IMR-90 (cell line): Measurements from ENCODE around the gene SQSTM1. TPM values are rescaled to one million over a fixed set of nuclear protein-coding genes. Genes with fewer than 3 reads are reported as not detected.
A peak's percentile ranks its signal among the peaks of the same experiment; 100 is the strongest.

Experiments
- ATAC-seq: fragments of 200-7000 bp; cut with Tn5 transposase; 2 replicates; pipeline ENCODE4 v1.9.1; 2020; ENCODE audit warnings: low read depth, mild to moderate bottlenecking, moderate library complexity
- BruUV-seq: library from RNA; stranded (reverse); fragments of 400-500 nt; replicated peaks from 2 replicates; lab custom pipeline; 2021; lab: Mats Ljungman, UMichigan
- CTCF ChIA-PET: fragments of 300-600 bp; formaldehyde crosslinking; extraction: SDS; loops from one replicate; lab custom pipeline; 2021; ENCODE audit warnings: antibody characterized with exemption; lab: Yijun Ruan, JAX
- POLR2A ChIA-PET: fragments of 300-600 bp; sonication (Branson Sonifier 250); formaldehyde crosslinking; loops from one replicate; lab custom pipeline; 2022; ENCODE audit warnings: antibody characterized with exemption; ENCODE audit not compliant: unreplicated experiment; lab: Charles Lee
- DNase-seq: peaks from one replicate; pipeline ENCODE4 v3.0.0; 2013
- H2AFZ ChIP-seq: replicated peaks from 2 replicates; pipeline ENCODE3; 2013; ENCODE audit warnings: low read length, mild to moderate bottlenecking; ENCODE audit not compliant: poor library complexity
- H2AK5ac ChIP-seq: 2 replicates; pipeline ENCODE4 v1.6.1; 2013; ENCODE audit warnings: low read depth, low read length, inconsistent platforms
- H2AK9ac ChIP-seq: replicated peaks from 2 replicates; pipeline ENCODE3; 2013; ENCODE audit warnings: mild to moderate bottlenecking, low read depth, low read length, moderate library complexity; ENCODE audit not compliant: poor library complexity
- H2BK120ac ChIP-seq: 2 replicates; pipeline ENCODE4 v1.6.1; 2013; ENCODE audit warnings: low read depth, low read length, inconsistent platforms
- H2BK15ac ChIP-seq: 3 replicates; pipeline ENCODE4 v1.6.1; 2013; ENCODE audit warnings: low read depth, low read length, inconsistent platforms
- H2BK20ac ChIP-seq: 2 replicates; pipeline ENCODE4 v1.6.1; 2013; ENCODE audit warnings: low read depth, mild to moderate bottlenecking, inconsistent platforms, low read length, moderate library complexity
- H2BK5ac ChIP-seq: 2 replicates; pipeline ENCODE4 v1.6.1; 2013; ENCODE audit warnings: mild to moderate bottlenecking, low read depth, low read length, inconsistent platforms; ENCODE audit not compliant: poor library complexity, severe bottlenecking
- H3K14ac ChIP-seq: replicated peaks from 2 replicates; pipeline ENCODE4 v1.6.1; 2013; ENCODE audit warnings: low read depth, low read length, inconsistent platforms
- H3K18ac ChIP-seq: 2 replicates; pipeline ENCODE4 v1.6.1; 2013; ENCODE audit warnings: low read depth, low read length, control low read depth
- H3K23ac ChIP-seq: 2 replicates; pipeline ENCODE4 v1.6.1; 2013; ENCODE audit warnings: low read depth, low read length, inconsistent platforms
- H3K27ac ChIP-seq: 2 replicates; pipeline ENCODE4 v1.5.1; 2013; ENCODE audit warnings: mild to moderate bottlenecking, control low read depth, low read length; ENCODE audit not compliant: insufficient read depth
- H3K27me3 ChIP-seq: 2 replicates; pipeline ENCODE4 v1.6.1; 2013; ENCODE audit warnings: low read length; ENCODE audit not compliant: control insufficient read depth, insufficient read depth
- H3K36me3 ChIP-seq: 2 replicates; pipeline ENCODE4 v1.6.1; 2013; ENCODE audit warnings: low read length, mixed read lengths; ENCODE audit not compliant: control insufficient read depth, insufficient read depth
- H3K4ac ChIP-seq: 2 replicates; pipeline ENCODE4 v1.6.1; 2013; ENCODE audit warnings: low read depth, low read length, inconsistent platforms
- H3K4me1 ChIP-seq: 2 replicates; pipeline ENCODE4 v1.6.1; 2013; ENCODE audit warnings: low read length, mixed read lengths; ENCODE audit not compliant: control insufficient read depth, insufficient read depth
- H3K4me2 ChIP-seq: 2 replicates; pipeline ENCODE4 v1.6.1; 2013; ENCODE audit warnings: low read depth, mild to moderate bottlenecking, control low read depth, low read length, moderate library complexity
- H3K4me3 ChIP-seq: 2 replicates; pipeline ENCODE4 v1.5.1; 2013; ENCODE audit warnings: low read depth, mild to moderate bottlenecking, control low read depth, low read length, moderate library complexity; ENCODE audit not compliant: insufficient read depth
- H3K56ac ChIP-seq: 2 replicates; pipeline ENCODE4 v1.6.1; 2013; ENCODE audit warnings: low read length, inconsistent platforms; ENCODE audit not compliant: insufficient read depth; ENCODE audit errors: extremely low read depth
- H3K79me1 ChIP-seq, 2 experiments: 2 replicates each; pipeline ENCODE4 v1.6.1; 2013; ENCODE audit warnings: low read length in 2 of 2, inconsistent platforms in 1 of 2, low read depth in 1 of 2
- H3K9ac ChIP-seq: 2 replicates; pipeline ENCODE4 v1.6.1; 2013; ENCODE audit warnings: low read depth, low read length, control low read depth
- H3K9me1 ChIP-seq: 2 replicates; pipeline ENCODE4 v1.6.1; 2013; ENCODE audit warnings: low read length, inconsistent platforms; ENCODE audit not compliant: insufficient read depth
- H3K9me3 ChIP-seq: 2 replicates; pipeline ENCODE4 v1.6.1; 2013; ENCODE audit warnings: low read length; ENCODE audit not compliant: control insufficient read depth, insufficient read depth
- H4K20me1 ChIP-seq: 2 replicates; pipeline ENCODE4 v1.6.1; 2013; ENCODE audit warnings: low read length, inconsistent platforms; ENCODE audit not compliant: insufficient read depth
- H4K5ac ChIP-seq: 2 replicates; pipeline ENCODE4 v1.6.1; 2013; ENCODE audit warnings: mild to moderate bottlenecking, low read depth, low read length, control low read depth
- H4K8ac ChIP-seq, 2 experiments: 2 replicates each; pipeline ENCODE4 v1.6.1; 2013; ENCODE audit warnings: low read depth in 2 of 2, low read length in 2 of 2, control low read depth in 1 of 2, inconsistent platforms in 1 of 2
- H4K91ac ChIP-seq: 2 replicates; pipeline ENCODE4 v1.6.1; 2013; ENCODE audit warnings: low read depth, low read length, inconsistent platforms; ENCODE audit not compliant: insufficient read depth
- MAFK ChIP-seq: IDR thresholded peaks from 2 replicates; pipeline ENCODE4 v1.6.1; 2012; ENCODE audit warnings: low read depth, low read length, improper control_type of control experiment
- WGBS, 2 experiments: methylation state at CpG; one replicate each; pipeline versions ENCODE4 v1.1.5 to v1.1.7; 2013; ENCODE audit warnings: missing lambda C conversion rate in 2 of 2; ENCODE audit not compliant: insufficient read length in 1 of 2; ENCODE audit errors: extremely low coverage in 2 of 2; 5-methylcytosine and 5-hydroxymethylcytosine counted together
- dilution Hi-C: fragments of 300-500 bp; cut with HindIII; formaldehyde crosslinking; loops from one replicate; pipeline ENCODE4 v1.14.3; 2018; ENCODE audit warnings: low sequenced_read_pairs; ENCODE audit not compliant: unreplicated experiment
- in situ Hi-C: fragments of 300-500 bp; cut with MboI; formaldehyde crosslinking; loops from 3 replicates; pipeline ENCODE4 v1.14.3; 2019; ENCODE audit warnings: low sequenced_read_pairs, inconsistent platforms, mixed read lengths
- intact Hi-C: fragments of 100-400 bp; cut with micrococcal nuclease; formaldehyde crosslinking; loops from 2 replicates; pipeline ENCODE4 v1.10.0; 2022
- polyA plus RNA-seq, 3 experiments: library from polyadenylated mRNA; depleted of rRNA; stranded (reverse); fragments of >200 nt; gene quantifications; 2 replicates each; pipeline ENCODE4 v1.2.3, GENCODE V29; 2012; ENCODE audit warnings: low replicate concordance in 1 of 3
- total RNA-seq: library from RNA; depleted of rRNA; stranded (reverse); fragments of >200 nt; gene quantifications from 2 replicates; pipeline ENCODE4 v1.2.3, GENCODE V29; 2012
- TF ChIP-seq, protein P1 (sequence below): conservative IDR thresholded peaks from 2 replicates; pipeline ENCODE4 v1.5.1; 2012; ENCODE audit warnings: mild to moderate bottlenecking, low read depth, low read length, improper control_type of control experiment

SQSTM1 gene
- total and polyA plus RNA-seq, 2 of the 4 experiments (the other 2 are of a cell fraction) = 152 to 184 TPM

DNA sequence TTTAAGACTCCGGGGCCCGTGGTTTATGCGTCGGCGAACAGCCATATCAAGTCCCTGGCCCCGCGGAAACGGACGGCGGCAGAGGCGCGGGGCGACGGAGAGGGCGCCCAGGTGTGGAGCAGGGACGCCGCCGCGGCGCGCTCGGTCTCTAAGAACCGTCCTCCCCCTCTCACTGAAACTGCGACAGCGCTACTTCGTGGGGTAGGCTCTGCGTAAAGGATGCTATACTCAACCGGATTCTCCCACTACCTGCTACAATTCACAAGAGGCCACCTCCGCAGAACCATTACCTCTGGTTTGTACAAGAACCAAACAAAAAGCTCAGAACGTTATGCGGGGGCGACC is 37.5 kb downstream of the SQSTM1 start:
- Histone ChIP-seq H3K14ac (peak overlapping the region; percentile 50), H2BK5ac (no peak overlapping the region), H3K27ac (peak overlapping the region; percentile 22), H3K4ac (peak overlapping the region; percentile 9; the same call in 1 of the 2 replicates), H2BK20ac (no peak overlapping the region), H2BK120ac (no peak overlapping the region), H3K9me3 (peaks cover 5% of the 10 kb centered on the region; the same call in 1 of the 2 replicates), H3K18ac (no peak overlapping the region), H3K4me1 (no peaks in the 10 kb centered on the region), H3K56ac (0 out of 2 replicates have a peak overlapping the region, but pooled peaks have one; percentile 24), H3K9ac (peak overlapping the region; percentile 58), H3K36me3 (peaks cover 12% of the 10 kb centered on the region), H4K5ac (no peak overlapping the region), H4K20me1 (no peaks in the 10 kb centered on the region), H2BK15ac (no peak overlapping the region), H3K4me3 (peak overlapping the region; percentile 92), H2AK9ac (peak overlapping the region; percentile 98), H2AFZ (peak overlapping the region; percentile 100), H3K27me3 (no peaks in the 10 kb centered on the region), H3K79me1 (peaks cover 19 to 38% of the 10 kb centered on the region in 2 experiments), H4K8ac (peak overlapping the region in 1 of 2 experiments; percentile 71; a peak in 1 of 4 replicates), H4K91ac (no peak overlapping the region), H3K9me1 (peaks cover 6% of the 10 kb centered on the region; the same call in 1 of the 2 replicates), H3K23ac (no peak overlapping the region), H2AK5ac (0 out of 2 replicates have a peak overlapping the region, but pooled peaks have one; percentile 8), H3K4me2 (peak overlapping the region; percentile 94)
- ChIA-PET CTCF (no interaction called here), POLR2A (no interaction called here)
- BruUV-seq = no TSS peak
- 0% methylated on average over 6 of the region's 32 CpGs; no CpG with 5 or more reads in 1 of the 2 experiments for WGBS, 2 experiments
- no peak for TF ChIP-seq MAFK
- TF ChIP-seq, protein P1, sequence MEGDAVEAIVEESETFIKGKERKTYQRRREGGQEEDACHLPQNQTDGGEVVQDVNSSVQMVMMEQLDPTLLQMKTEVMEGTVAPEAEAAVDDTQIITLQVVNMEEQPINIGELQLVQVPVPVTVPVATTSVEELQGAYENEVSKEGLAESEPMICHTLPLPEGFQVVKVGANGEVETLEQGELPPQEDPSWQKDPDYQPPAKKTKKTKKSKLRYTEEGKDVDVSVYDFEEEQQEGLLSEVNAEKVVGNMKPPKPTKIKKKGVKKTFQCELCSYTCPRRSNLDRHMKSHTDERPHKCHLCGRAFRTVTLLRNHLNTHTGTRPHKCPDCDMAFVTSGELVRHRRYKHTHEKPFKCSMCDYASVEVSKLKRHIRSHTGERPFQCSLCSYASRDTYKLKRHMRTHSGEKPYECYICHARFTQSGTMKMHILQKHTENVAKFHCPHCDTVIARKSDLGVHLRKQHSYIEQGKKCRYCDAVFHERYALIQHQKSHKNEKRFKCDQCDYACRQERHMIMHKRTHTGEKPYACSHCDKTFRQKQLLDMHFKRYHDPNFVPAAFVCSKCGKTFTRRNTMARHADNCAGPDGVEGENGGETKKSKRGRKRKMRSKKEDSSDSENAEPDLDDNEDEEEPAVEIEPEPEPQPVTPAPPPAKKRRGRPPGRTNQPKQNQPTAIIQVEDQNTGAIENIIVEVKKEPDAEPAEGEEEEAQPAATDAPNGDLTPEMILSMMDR = no peak
- in situ Hi-C loops (no loop called here), dilution Hi-C loops (no loop called here), intact Hi-C loops (loop anchor here (5.0 kb wide), 1 partner anchor 51 kb away; the partner anchor contains the start of gene MGAT4B)
- DNase-seq = peak; percentile 17
- peak; percentile 33 for ATAC-seq
